IMR-90 (cell line): Measurements from ENCODE around the gene DCLK1.

Source experiments
- CTCF ChIP-seq: conservative IDR thresholded peaks from 2 replicates; pipeline ENCODE4 v1.5.1; 2012; ENCODE audit warnings: mild to moderate bottlenecking, low read depth, low read length, improper control_type of control experiment
- FOS ChIP-seq: fragments of 150-350 bp; IDR thresholded peaks from 2 replicates; pipeline ENCODE4 v1.6.1; 2016; ENCODE audit warnings: low read depth, low read length
- RFX5 ChIP-seq: IDR thresholded peaks from 2 replicates; pipeline ENCODE4 v1.8.0; 2012; ENCODE audit warnings: low read depth, mild to moderate bottlenecking, low read length, moderate library complexity

DNA sequence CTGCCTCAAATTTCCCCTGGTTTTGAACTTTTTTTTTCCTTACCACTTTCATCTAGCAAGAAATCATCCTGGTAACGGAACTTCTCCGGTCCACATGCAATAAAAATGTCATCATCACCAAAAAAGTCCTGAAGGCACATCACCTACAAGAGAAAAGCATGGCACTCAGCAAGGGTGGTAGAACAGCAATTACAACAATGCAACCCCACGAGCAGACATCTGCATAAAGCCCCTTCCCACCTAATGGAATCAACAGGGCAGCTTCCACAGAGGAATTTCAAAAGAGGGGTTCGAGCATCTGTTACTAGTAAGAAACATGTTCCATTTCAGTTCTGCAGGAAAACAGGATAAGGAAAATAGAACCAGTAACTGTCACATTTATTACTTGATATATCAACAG is 183.9 kb downstream of the DCLK1 start:
- TF ChIP-seq CTCF (no peak), RFX5 (no peak), FOS (no peak)
